Left hindlimb (tissue), 1 donor: Measurements from ENCODE around the gene HCRT.

Source experiments
- DNase-seq: peaks from one replicate; pipeline ENCODE4 v3.0.0-alpha.2; 2018

The HCRT gene

GRCh38 chr17:42136654-42137051 is 48.6 kb downstream of the HCRT start:
- DNase-seq = no peak

GRCh38 chr17:42135664-42136653 is 49.3 kb downstream of the HCRT start:
- DNase-seq = no peak

GRCh38 chr17:42135151-42135550 is 50.1 kb downstream of the HCRT start:
- no peak for DNase-seq
